Mesendoderm (in vitro differentiated cells): ENCODE measurements around the gene GOLGA3.

ENCODE experiments used
- DNase-seq: peaks from one replicate; pipeline ENCODE4 v3.0.0; 2013
- H2AK5ac ChIP-seq: 2 replicates; pipeline ENCODE4 v1.6.1; 2013; ENCODE audit warnings: low read length, inconsistent platforms
- H2BK120ac ChIP-seq: 2 replicates; pipeline ENCODE4 v1.6.1; 2013; ENCODE audit warnings: low read depth, mild to moderate bottlenecking, low read length, moderate library complexity, mixed read lengths
- H2BK15ac ChIP-seq: replicated peaks from 2 replicates; pipeline ENCODE4 v1.6.1; 2013; ENCODE audit warnings: low read depth, mild to moderate bottlenecking, moderate library complexity
- H2BK5ac ChIP-seq: 2 replicates; pipeline ENCODE4 v1.6.1; 2013; ENCODE audit warnings: low read length, inconsistent platforms
- H3K18ac ChIP-seq: 2 replicates; pipeline ENCODE4 v1.6.1; 2013; ENCODE audit warnings: mild to moderate bottlenecking, low read length, mixed read lengths
- H3K23ac ChIP-seq: one replicate; pipeline ENCODE4 v1.6.1; 2013; ENCODE audit warnings: low read length
- H3K27ac ChIP-seq: 2 replicates; pipeline ENCODE4 v1.5.1; 2013; ENCODE audit warnings: low read depth, mild to moderate bottlenecking, inconsistent platforms, low read length, moderate library complexity
- H3K27me3 ChIP-seq: 2 replicates; pipeline ENCODE4 v1.6.1; 2013; ENCODE audit warnings: low read length, control low read depth, mild to moderate bottlenecking, inconsistent platforms; ENCODE audit not compliant: insufficient read depth, poor library complexity
- H3K36me3 ChIP-seq: 2 replicates; pipeline ENCODE4 v1.6.1; 2013; ENCODE audit warnings: low read length, inconsistent platforms; ENCODE audit not compliant: control insufficient read depth, insufficient read depth
- H3K4ac ChIP-seq: one replicate; pipeline ENCODE4 v1.6.1; 2013; ENCODE audit warnings: low read depth, mild to moderate bottlenecking, low read length, moderate library complexity
- H3K4me1 ChIP-seq: 2 replicates; pipeline ENCODE4 v1.6.1; 2013; ENCODE audit warnings: low read depth, low read length, inconsistent platforms; ENCODE audit not compliant: control insufficient read depth
- H3K4me2 ChIP-seq: 2 replicates; pipeline ENCODE4 v1.6.1; 2013; ENCODE audit warnings: low read length
- H3K4me3 ChIP-seq: 2 replicates; pipeline ENCODE4 v1.5.1; 2013; ENCODE audit warnings: mild to moderate bottlenecking, low read length
- H3K56ac ChIP-seq: one replicate; pipeline ENCODE4 v1.6.1; 2013; ENCODE audit warnings: low read length
- H3K79me1 ChIP-seq: 2 replicates; pipeline ENCODE4 v1.6.1; 2013; ENCODE audit warnings: low read length, inconsistent platforms
- H3K79me2 ChIP-seq: 2 replicates; pipeline ENCODE4 v1.6.1; 2013; ENCODE audit warnings: mild to moderate bottlenecking, low read length; ENCODE audit not compliant: control insufficient read depth, insufficient read depth
- H3K9ac ChIP-seq: 2 replicates; pipeline ENCODE4 v1.6.1; 2013; ENCODE audit warnings: low read length, inconsistent platforms
- H4K5ac ChIP-seq: one replicate; pipeline ENCODE4 v1.6.1; 2013; ENCODE audit warnings: low read length
- H4K8ac ChIP-seq: one replicate; pipeline ENCODE4 v1.6.1; 2013; ENCODE audit warnings: low read depth, mild to moderate bottlenecking, control low read depth, low read length, moderate library complexity
- WGBS: extraction: QIAGEN DNeasy Blood & Tissue Kit; methylation state at CpG from one replicate; pipeline ENCODE4 v1.1.7; 2013; ENCODE audit warnings: low lambda C conversion rate, missing lambda C conversion rate; ENCODE audit not compliant: insufficient coverage; ENCODE audit errors: extremely low coverage; 5-methylcytosine and 5-hydroxymethylcytosine counted together

GOLGA3 gene

DNA sequence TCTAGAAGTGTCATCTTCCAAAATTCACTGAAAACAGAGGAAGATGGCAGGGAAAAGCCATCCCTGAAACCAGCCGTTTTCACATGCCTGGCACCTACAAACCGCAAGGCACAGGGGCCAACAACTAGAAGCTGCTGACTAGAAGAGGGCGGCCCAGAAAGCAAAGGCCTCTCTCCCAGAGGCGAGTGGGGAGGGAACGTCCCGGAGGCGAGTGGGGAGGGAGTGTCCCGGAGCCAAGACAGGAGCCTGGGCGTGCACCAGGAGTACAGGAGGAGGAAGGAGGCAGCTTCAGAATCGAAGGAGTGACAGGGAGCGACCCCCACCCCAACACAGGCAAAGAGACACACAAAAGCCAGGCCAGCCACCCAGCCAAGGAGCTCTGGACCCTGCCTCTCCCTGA lies 88.0 kb downstream of the GOLGA3 start:
- Histone ChIP-seq H3K56ac (no peak overlapping the region), H3K4me1 (no peaks in the 10 kb centered on the region), H2AK5ac (no peak overlapping the region), H2BK15ac (no peak overlapping the region), H4K5ac (no peak overlapping the region), H4K8ac (no peak overlapping the region), H3K9ac (no peak overlapping the region), H3K79me1 (peaks cover 26% of the 10 kb centered on the region), H3K27ac (no peak overlapping the region), H3K4me3 (no peak overlapping the region), H3K79me2 (peaks cover 19% of the 10 kb centered on the region), H3K27me3 (no peaks in the 10 kb centered on the region), H3K23ac (no peak overlapping the region), H3K4ac (no peak overlapping the region), H3K18ac (no peak overlapping the region), H2BK120ac (no peak overlapping the region), H3K36me3 (peaks cover 42% of the 10 kb centered on the region), H3K4me2 (no peak overlapping the region), H2BK5ac (no peak overlapping the region)
- no peak for DNase-seq
- WGBS, result no CpG with 5 or more reads among the region's 11 CpGs

- Histone ChIP-seq H2AK5ac (no peak overlapping the region), H2BK120ac (no peak overlapping the region), H3K4me2 (no peak overlapping the region), H4K8ac (no peak overlapping the region), H3K4me1 (no peaks in the 10 kb centered on the region), H4K5ac (no peak overlapping the region), H3K9ac (no peak overlapping the region), H3K18ac (no peak overlapping the region), H3K27ac (no peak overlapping the region), H3K27me3 (no peaks in the 10 kb centered on the region), H3K79me2 (peaks cover 18% of the 10 kb centered on the region), H3K79me1 (peaks cover 22% of the 10 kb centered on the region), H2BK5ac (no peak overlapping the region), H3K23ac (no peak overlapping the region), H3K36me3 (peaks cover 41% of the 10 kb centered on the region), H3K4ac (no peak overlapping the region), H3K4me3 (no peak overlapping the region), H2BK15ac (no peak overlapping the region), H3K56ac (no peak overlapping the region)
- WGBS, result no CpG with 5 or more reads among the region's 6 CpGs
- no peak for DNase-seq
Observed at GRCh38 chr12:132740313-132740646, 88.4 kb downstream of the GOLGA3 start.

DNA sequence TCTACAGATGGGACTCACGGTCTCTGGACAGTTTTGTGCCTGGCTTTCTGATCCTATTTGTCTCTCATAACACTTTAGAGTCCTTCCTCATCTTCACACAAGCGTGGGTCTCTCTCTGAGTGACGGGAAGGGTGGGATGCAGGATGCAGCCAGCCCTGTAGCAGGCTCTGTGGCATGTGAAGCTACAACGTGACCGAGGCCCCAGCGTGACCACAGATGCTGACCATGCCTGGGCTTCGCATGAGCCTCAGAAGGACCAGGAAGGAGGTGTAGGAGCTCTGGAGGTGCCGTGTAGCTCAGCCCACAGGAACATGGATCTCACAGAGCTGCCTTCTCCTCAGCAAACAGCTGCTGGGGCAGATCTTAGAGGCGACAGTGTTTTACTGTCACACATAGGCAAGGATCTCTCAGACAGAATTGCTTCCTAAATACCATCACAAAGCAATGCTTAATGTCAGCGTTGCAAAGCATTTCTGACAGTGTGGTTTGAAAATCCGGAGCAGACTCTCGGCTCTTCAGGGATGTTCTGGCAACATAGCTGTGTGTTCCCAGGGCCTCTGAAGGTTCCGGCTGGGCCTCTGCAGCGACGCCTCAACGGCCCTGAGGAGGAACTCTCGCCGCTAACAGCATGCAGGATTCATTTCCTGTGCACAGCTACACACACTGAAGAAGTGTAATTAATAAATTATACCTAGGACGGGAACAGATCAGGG lies 88.9 kb downstream of the GOLGA3 start:
- Histone ChIP-seq H4K8ac (no peak overlapping the region), H2AK5ac (no peak overlapping the region), H3K56ac (no peak overlapping the region), H3K79me1 (peaks cover 19% of the 10 kb centered on the region), H3K18ac (no peak overlapping the region), H3K36me3 (peaks cover 40% of the 10 kb centered on the region), H3K4me1 (no peaks in the 10 kb centered on the region), H3K79me2 (peaks cover 15% of the 10 kb centered on the region), H3K4me3 (no peak overlapping the region), H3K23ac (no peak overlapping the region), H4K5ac (no peak overlapping the region), H3K4me2 (no peak overlapping the region), H2BK120ac (no peak overlapping the region), H2BK15ac (no peak overlapping the region), H3K27me3 (no peaks in the 10 kb centered on the region), H3K4ac (no peak overlapping the region), H3K9ac (no peak overlapping the region), H3K27ac (no peak overlapping the region), H2BK5ac (no peak overlapping the region)
- no peak for DNase-seq
- WGBS, result no CpG with 5 or more reads among the region's 19 CpGs

- Histone ChIP-seq H3K4me1 (no peaks in the 10 kb centered on the region), H4K5ac (no peak overlapping the region), H3K27me3 (no peaks in the 10 kb centered on the region), H3K27ac (no peak overlapping the region), H2AK5ac (no peak overlapping the region), H2BK120ac (no peak overlapping the region), H3K4me2 (no peak overlapping the region), H3K4ac (no peak overlapping the region), H4K8ac (no peak overlapping the region), H3K4me3 (no peak overlapping the region), H3K36me3 (peaks cover 33% of the 10 kb centered on the region), H3K56ac (no peak overlapping the region), H2BK5ac (no peak overlapping the region), H3K18ac (no peak overlapping the region), H2BK15ac (no peak overlapping the region), H3K79me1 (peaks cover 5% of the 10 kb centered on the region), H3K23ac (no peak overlapping the region), H3K9ac (no peak overlapping the region), H3K79me2 (no peaks in the 10 kb centered on the region)
- no peak for DNase-seq
- WGBS, result no CpG with 5 or more reads among the region's 15 CpGs
Observed at GRCh38 chr12:132736913-132737312, 91.8 kb downstream of the GOLGA3 start.

DNA sequence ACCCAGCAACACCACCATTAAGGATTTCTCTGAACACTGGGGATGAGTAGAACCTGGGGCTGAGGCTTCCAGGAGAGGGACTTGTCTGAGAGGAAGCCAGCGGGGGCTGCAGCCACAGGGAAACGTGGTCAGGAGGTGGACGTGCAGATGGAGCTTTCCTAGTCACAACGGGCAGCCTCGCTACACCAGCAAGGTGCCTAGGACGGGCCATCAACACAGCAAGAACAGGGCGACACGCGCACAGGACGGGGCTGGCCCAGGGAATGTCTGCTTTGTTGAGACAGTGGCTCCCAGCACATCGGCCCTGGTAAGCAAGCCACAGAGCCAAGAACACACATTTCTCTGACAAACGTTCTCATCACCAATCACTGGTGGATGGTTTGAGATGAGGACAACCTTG lies 92.3 kb downstream of the GOLGA3 start:
- no peak overlapping the region for H2BK120ac ChIP-seq
- no peak overlapping the region for H3K4me3 ChIP-seq
- no peak overlapping the region for H3K18ac ChIP-seq
- no peak overlapping the region for H3K23ac ChIP-seq
- H4K8ac ChIP-seq, result no peak overlapping the region
- WGBS, result no CpG with 5 or more reads among the region's 12 CpGs
- no peaks in the 10 kb centered on the region for H3K27me3 ChIP-seq
- H3K4me2 ChIP-seq, result no peak overlapping the region
- no peak overlapping the region for H2BK15ac ChIP-seq
- H3K79me2 ChIP-seq, result no peaks in the 10 kb centered on the region
- H3K79me1 ChIP-seq, result peaks cover 3% of the 10 kb centered on the region
- no peak overlapping the region for H3K27ac ChIP-seq
- H3K4me1 ChIP-seq, result no peaks in the 10 kb centered on the region
- H4K5ac ChIP-seq, result no peak overlapping the region
- no peak overlapping the region for H2BK5ac ChIP-seq
- no peak overlapping the region for H3K4ac ChIP-seq
- DNase-seq, result no peak
- H3K9ac ChIP-seq, result no peak overlapping the region
- peaks cover 34% of the 10 kb centered on the region for H3K36me3 ChIP-seq
- no peak overlapping the region for H2AK5ac ChIP-seq
- H3K56ac ChIP-seq, result no peak overlapping the region

- no peak overlapping the region for H4K5ac ChIP-seq
Observed at GRCh38 chr12:132735496-132735895, 93.2 kb downstream of the GOLGA3 start.

More at GRCh38 chr12:132735496-132735895, 93.2 kb downstream of the GOLGA3 start:
- Histone ChIP-seq H3K4me2 (no peak overlapping the region), H3K18ac (no peak overlapping the region), H3K9ac (no peak overlapping the region), H3K27me3 (no peaks in the 10 kb centered on the region), H3K79me2 (no peaks in the 10 kb centered on the region), H2BK15ac (no peak overlapping the region), H3K23ac (no peak overlapping the region), H4K8ac (no peak overlapping the region), H3K4me3 (no peak overlapping the region), H3K27ac (no peak overlapping the region), H3K4me1 (no peaks in the 10 kb centered on the region), H2BK120ac (no peak overlapping the region), H3K4ac (no peak overlapping the region), H2BK5ac (no peak overlapping the region), H2AK5ac (no peak overlapping the region), H3K36me3 (peaks cover 36% of the 10 kb centered on the region), H3K79me1 (peaks cover 3% of the 10 kb centered on the region), H3K56ac (no peak overlapping the region)
- WGBS, result no CpG with 5 or more reads among the region's 20 CpGs
- DNase-seq, result no peak
